Cerebellar cortex (tissue), 1 donor: Measurements from ENCODE around the gene ARHGEF38.
"Not testable (repeated sequence)": the region's sequence is repeated elsewhere in the genome, so short reads cannot be mapped to it uniquely, and the experiment has no call there.

Source experiments
- DNase-seq: peaks from one replicate; pipeline ENCODE4 v3.0.0-alpha.2; 2015; ENCODE audit warnings: low spot score

ARHGEF38 gene

GRCh38 chr4:105714071-105714521, 161.7 kb downstream of the ARHGEF38 start:
- DNase-seq = no peak

GRCh38 chr4:105714932-105715331, 162.5 kb downstream of the ARHGEF38 start:
- DNase-seq = no peak

- peak; percentile 59 for DNase-seq
These were observed 163.4 kb downstream of the ARHGEF38 start for GRCh38 chr4:105715692-105716278.

- DNase-seq = no peak
These were observed 166.8 kb downstream of the ARHGEF38 start for GRCh38 chr4:105719204-105719603.

GRCh38 chr4:105725623-105726022, 173.2 kb downstream of the ARHGEF38 start:
- DNase-seq = no peak

- not testable (repeated sequence) for DNase-seq
These were observed 177.5 kb downstream of the ARHGEF38 start for GRCh38 chr4:105729895-105730294.
